ENCODE data around the gene RYR3. TPM values are rescaled to one million over a fixed set of nuclear protein-coding genes. Genes with fewer than 3 reads are reported as not detected.

The RYR3 gene
- total RNA-seq, 1 donor from 2014 or later: 0.61 TPM

- DNase-seq (no peak), ATAC-seq (no peak)
- no peaks in the 10 kb centered on the region for H3K4me1 ChIP-seq
- no peaks in the 10 kb centered on the region for H3K9me3 ChIP-seq
- no peak for TF ChIP-seq CTCF (IDR thresholded peaks at IDR 0.05)
- no peak overlapping the region for H3K27ac ChIP-seq
- no peak overlapping the region for H3K4me3 ChIP-seq
- no peaks in the 10 kb centered on the region for H3K27me3 ChIP-seq
- intact Hi-C loops (cut with DNase I): no loop called here
- no peaks in the 10 kb centered on the region for H3K36me3 ChIP-seq
These were observed 526.5 kb downstream of the RYR3 start for GRCh38 chr15:33837294-33837693.

GRCh38 chr15:33839540-33839939, 528.8 kb downstream of the RYR3 start:
- no peak overlapping the region for H3K27ac ChIP-seq
- intact Hi-C loops (cut with DNase I): no loop called here

GRCh38 chr15:33840615-33841014, 529.8 kb downstream of the RYR3 start:
- H3K4me3 ChIP-seq: no peak overlapping the region
- DNase-seq: no peak
- H3K27me3 ChIP-seq: no peaks in the 10 kb centered on the region
- no peaks in the 10 kb centered on the region for H3K9me3 ChIP-seq
- intact Hi-C loops (cut with DNase I): no loop called here
- H3K36me3 ChIP-seq: no peaks in the 10 kb centered on the region
- no peak for ATAC-seq
- H3K27ac ChIP-seq: no peak overlapping the region
- TF ChIP-seq CTCF (IDR thresholded peaks at IDR 0.05): no peak
- no peaks in the 10 kb centered on the region for H3K4me1 ChIP-seq

More at GRCh38 chr15:33839540-33839939, 528.8 kb downstream of the RYR3 start:
- DNase-seq (no peak), ATAC-seq (no peak)
- H3K9me3 ChIP-seq: no peaks in the 10 kb centered on the region
- H3K4me1 ChIP-seq: no peaks in the 10 kb centered on the region
- H3K4me3 ChIP-seq: no peak overlapping the region
- TF ChIP-seq CTCF (IDR thresholded peaks at IDR 0.05): no peak
- H3K36me3 ChIP-seq: no peaks in the 10 kb centered on the region
- H3K27me3 ChIP-seq: no peaks in the 10 kb centered on the region

- intact Hi-C loops (cut with DNase I): no loop called here
- no peak for ATAC-seq
- no peak for TF ChIP-seq CTCF (IDR thresholded peaks at IDR 0.05)
- DNase-seq: no peak
- no peaks in the 10 kb centered on the region for H3K27me3 ChIP-seq
- H3K4me3 ChIP-seq: no peak overlapping the region
- no peaks in the 10 kb centered on the region for H3K9me3 ChIP-seq
- no peaks in the 10 kb centered on the region for H3K36me3 ChIP-seq
- no peaks in the 10 kb centered on the region for H3K4me1 ChIP-seq
- H3K27ac ChIP-seq: no peak overlapping the region
These were observed 533.4 kb downstream of the RYR3 start for GRCh38 chr15:33844186-33844585.

- Histone ChIP-seq H3K4me1 (no peaks in the 10 kb centered on the region), H3K27me3 (no peaks in the 10 kb centered on the region), H3K36me3 (no peaks in the 10 kb centered on the region), H3K4me3 (no peak overlapping the region), H3K27ac (no peak overlapping the region), H3K9me3 (no peaks in the 10 kb centered on the region)
- no peak for DNase-seq
- no peak for TF ChIP-seq CTCF (IDR thresholded peaks at IDR 0.05)
- ATAC-seq: no peak
- intact Hi-C loops (cut with DNase I): no loop called here
These were observed 533.8 kb downstream of the RYR3 start for GRCh38 chr15:33844597-33844996.

- no peak for ATAC-seq
- intact Hi-C loops (cut with DNase I): no loop called here
These were observed 535.4 kb downstream of the RYR3 start for GRCh38 chr15:33846142-33846541.

More at GRCh38 chr15:33846142-33846541, 535.4 kb downstream of the RYR3 start:
- no peak overlapping the region for H3K27ac ChIP-seq
- no peak for DNase-seq
- no peak for TF ChIP-seq CTCF (IDR thresholded peaks at IDR 0.05)
- H3K27me3 ChIP-seq: no peaks in the 10 kb centered on the region
- H3K4me1 ChIP-seq: no peaks in the 10 kb centered on the region
- H3K36me3 ChIP-seq: no peaks in the 10 kb centered on the region
- no peak overlapping the region for H3K4me3 ChIP-seq
- H3K9me3 ChIP-seq: no peaks in the 10 kb centered on the region

All from upper lobe of right lung (tissue), 1 donor.